ENCODE results near the gene ZC3H11A.

ZC3H11A gene

DNA sequence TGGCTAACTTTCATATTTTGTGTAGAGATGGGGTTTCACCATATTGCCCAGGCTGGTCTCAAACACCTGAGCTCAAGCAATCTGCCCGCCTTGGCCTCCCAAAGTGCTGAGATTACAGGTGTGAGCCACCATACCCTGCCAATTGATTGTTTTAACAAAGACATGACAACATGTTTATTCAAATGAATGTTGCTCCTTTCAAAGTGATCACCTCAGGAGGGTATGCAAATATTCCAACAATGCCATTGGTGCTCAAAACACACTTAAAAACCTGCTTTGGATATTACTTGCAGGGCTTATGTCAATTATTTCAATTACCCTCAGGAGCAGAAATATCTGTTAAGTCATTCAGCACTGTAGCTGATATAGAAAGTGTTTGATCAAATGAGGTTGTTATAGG, 22.6 kb upstream of the ZC3H11A start:
- H3K27ac ChIP-seq (ENCODE audit: low read depth, low read length) = no peak overlapping the region
- H3K4me2 ChIP-seq (ENCODE audit: low read length) = no peak overlapping the region
- H3K79me2 ChIP-seq (ENCODE audit: control insufficient read depth, low read length) = no peaks in the 10 kb centered on the region
- H3K4me1 ChIP-seq (ENCODE audit: control insufficient read depth, low read length) = peaks cover 10% of the 10 kb centered on the region
- no peaks in the 10 kb centered on the region for H4K20me1 ChIP-seq (ENCODE audit: control insufficient read depth, insufficient read depth, low read depth, low read length)
- no peaks in the 10 kb centered on the region for H3F3A ChIP-seq (ENCODE audit: control insufficient read depth, insufficient read depth)
- H3K36me3 ChIP-seq (ENCODE audit: control insufficient read depth, low read length) = no peaks in the 10 kb centered on the region
- H3K9me2 ChIP-seq (replicated peaks; ENCODE audit: control insufficient read depth, low read length) = no peaks in the 10 kb centered on the region
- H3K4me3 ChIP-seq (ENCODE audit: low read length) = no peak overlapping the region
- no peaks in the 10 kb centered on the region for H3K9me3 ChIP-seq (ENCODE audit: control insufficient read depth, insufficient read depth, low read length)
- TF ChIP-seq, protein P1, sequence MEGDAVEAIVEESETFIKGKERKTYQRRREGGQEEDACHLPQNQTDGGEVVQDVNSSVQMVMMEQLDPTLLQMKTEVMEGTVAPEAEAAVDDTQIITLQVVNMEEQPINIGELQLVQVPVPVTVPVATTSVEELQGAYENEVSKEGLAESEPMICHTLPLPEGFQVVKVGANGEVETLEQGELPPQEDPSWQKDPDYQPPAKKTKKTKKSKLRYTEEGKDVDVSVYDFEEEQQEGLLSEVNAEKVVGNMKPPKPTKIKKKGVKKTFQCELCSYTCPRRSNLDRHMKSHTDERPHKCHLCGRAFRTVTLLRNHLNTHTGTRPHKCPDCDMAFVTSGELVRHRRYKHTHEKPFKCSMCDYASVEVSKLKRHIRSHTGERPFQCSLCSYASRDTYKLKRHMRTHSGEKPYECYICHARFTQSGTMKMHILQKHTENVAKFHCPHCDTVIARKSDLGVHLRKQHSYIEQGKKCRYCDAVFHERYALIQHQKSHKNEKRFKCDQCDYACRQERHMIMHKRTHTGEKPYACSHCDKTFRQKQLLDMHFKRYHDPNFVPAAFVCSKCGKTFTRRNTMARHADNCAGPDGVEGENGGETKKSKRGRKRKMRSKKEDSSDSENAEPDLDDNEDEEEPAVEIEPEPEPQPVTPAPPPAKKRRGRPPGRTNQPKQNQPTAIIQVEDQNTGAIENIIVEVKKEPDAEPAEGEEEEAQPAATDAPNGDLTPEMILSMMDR (IDR thresholded peaks at IDR 0.05; ENCODE audit: low read depth, low read length, poor library complexity, severe bottlenecking) = no peak
- TF ChIP-seq EZH2phosphoT487 (IDR thresholded peaks at IDR 0.05; ENCODE audit: borderline replicate concordance, low read length) = no peak
- H3K27me3 ChIP-seq (ENCODE audit: control insufficient read depth, low read length) = peaks cover 9% of the 10 kb centered on the region

DNA sequence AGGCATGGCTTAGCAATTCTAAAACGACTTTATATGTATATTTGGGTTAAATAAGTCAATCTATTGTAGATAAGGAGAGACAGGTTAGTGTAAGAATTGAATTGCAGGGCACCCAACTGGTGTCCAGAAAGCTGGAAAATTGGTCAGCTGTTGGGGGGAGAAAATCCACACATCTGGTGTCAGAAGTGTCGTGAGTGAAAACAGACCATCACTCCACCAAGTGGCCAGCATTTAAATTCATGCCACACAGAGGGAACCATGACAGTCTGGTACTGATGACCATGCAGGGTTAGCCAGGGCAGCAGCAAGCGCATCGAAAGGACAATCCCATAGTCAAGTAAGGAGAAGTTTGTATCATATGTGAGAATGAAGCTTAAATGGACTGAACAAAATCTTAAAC, 18.8 kb upstream of the ZC3H11A start:
- H3K36me3 ChIP-seq (ENCODE audit: control insufficient read depth, low read length) = no peaks in the 10 kb centered on the region
- no peak overlapping the region for H3K4me3 ChIP-seq (ENCODE audit: low read length)
- H3K79me2 ChIP-seq (ENCODE audit: control insufficient read depth, low read length) = no peaks in the 10 kb centered on the region
- peaks cover 4% of the 10 kb centered on the region for H3K27me3 ChIP-seq (ENCODE audit: control insufficient read depth, low read length)
- TF ChIP-seq, protein P1 (IDR thresholded peaks at IDR 0.05; ENCODE audit: low read depth, low read length, poor library complexity, severe bottlenecking) = peak; percentile 15
- no peak for TF ChIP-seq EZH2phosphoT487 (IDR thresholded peaks at IDR 0.05; ENCODE audit: borderline replicate concordance, low read length)
- H3K9me2 ChIP-seq (replicated peaks; ENCODE audit: control insufficient read depth, low read length) = no peaks in the 10 kb centered on the region
- H4K20me1 ChIP-seq (ENCODE audit: control insufficient read depth, insufficient read depth, low read depth, low read length) = no peaks in the 10 kb centered on the region
- no peaks in the 10 kb centered on the region for H3K9me3 ChIP-seq (ENCODE audit: control insufficient read depth, insufficient read depth, low read length)
- H3K4me2 ChIP-seq (ENCODE audit: low read length) = no peak overlapping the region
- no peaks in the 10 kb centered on the region for H3F3A ChIP-seq (ENCODE audit: control insufficient read depth, insufficient read depth)
- peaks cover 10% of the 10 kb centered on the region for H3K4me1 ChIP-seq (ENCODE audit: control insufficient read depth, low read length)
- H3K27ac ChIP-seq (ENCODE audit: low read depth, low read length) = no peak overlapping the region

DNA sequence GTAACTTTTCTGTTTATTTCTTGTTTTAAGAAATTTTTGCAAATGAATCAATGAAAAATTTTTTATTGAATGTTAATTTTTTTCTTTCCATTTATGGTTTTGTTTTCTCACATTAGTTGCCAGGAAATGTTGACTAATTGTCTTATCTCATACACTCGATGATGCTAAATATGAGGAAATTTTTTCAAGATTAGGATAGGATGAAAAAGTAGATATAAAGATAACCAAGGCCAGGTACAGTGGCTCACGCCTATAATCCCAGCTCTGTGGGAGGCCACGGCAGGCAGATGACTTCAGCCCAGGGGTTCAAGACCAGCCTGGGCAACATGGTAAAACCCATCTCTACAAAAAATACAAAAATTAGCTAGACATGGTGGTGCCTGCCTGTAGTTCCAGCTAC, 17.8 kb upstream of the ZC3H11A start:
- H3K9me2 ChIP-seq (replicated peaks; ENCODE audit: control insufficient read depth, low read length) = no peaks in the 10 kb centered on the region
- no peaks in the 10 kb centered on the region for H4K20me1 ChIP-seq (ENCODE audit: control insufficient read depth, insufficient read depth, low read depth, low read length)
- H3K27ac ChIP-seq (ENCODE audit: low read depth, low read length) = no peak overlapping the region
- TF ChIP-seq EZH2phosphoT487 (IDR thresholded peaks at IDR 0.05; ENCODE audit: borderline replicate concordance, low read length) = no peak
- TF ChIP-seq, protein P1 (IDR thresholded peaks at IDR 0.05; ENCODE audit: low read depth, low read length, poor library complexity, severe bottlenecking) = no peak
- H3F3A ChIP-seq (ENCODE audit: control insufficient read depth, insufficient read depth) = no peaks in the 10 kb centered on the region
- H3K4me3 ChIP-seq (ENCODE audit: low read length) = no peak overlapping the region
- H3K4me1 ChIP-seq (ENCODE audit: control insufficient read depth, low read length) = peaks cover 10% of the 10 kb centered on the region
- no peaks in the 10 kb centered on the region for H3K36me3 ChIP-seq (ENCODE audit: control insufficient read depth, low read length)
- H3K9me3 ChIP-seq (ENCODE audit: control insufficient read depth, insufficient read depth, low read length) = no peaks in the 10 kb centered on the region
- H3K27me3 ChIP-seq (ENCODE audit: control insufficient read depth, low read length) = peaks cover 4% of the 10 kb centered on the region; the same call in 1 of the 2 replicates
- H3K4me2 ChIP-seq (ENCODE audit: low read length) = no peak overlapping the region
- H3K79me2 ChIP-seq (ENCODE audit: control insufficient read depth, low read length) = no peaks in the 10 kb centered on the region

- Histone ChIP-seq H3K27me3 (ENCODE audit: control insufficient read depth, low read length) (no peaks in the 10 kb centered on the region), H3K36me3 (ENCODE audit: control insufficient read depth, low read length) (no peaks in the 10 kb centered on the region), H3K27ac (ENCODE audit: low read depth, low read length) (no peak overlapping the region), H3K9me3 (ENCODE audit: control insufficient read depth, insufficient read depth, low read length) (no peaks in the 10 kb centered on the region), H3K4me1 (ENCODE audit: control insufficient read depth, low read length) (peaks cover 10% of the 10 kb centered on the region), H3K4me2 (ENCODE audit: low read length) (no peak overlapping the region), H4K20me1 (ENCODE audit: control insufficient read depth, insufficient read depth, low read depth, low read length) (no peaks in the 10 kb centered on the region), H3K9me2 (replicated peaks; ENCODE audit: control insufficient read depth, low read length) (no peaks in the 10 kb centered on the region), H3K4me3 (ENCODE audit: low read length) (no peak overlapping the region), H3F3A (ENCODE audit: control insufficient read depth, insufficient read depth) (no peaks in the 10 kb centered on the region), H3K79me2 (ENCODE audit: control insufficient read depth, low read length) (no peaks in the 10 kb centered on the region)
- TF ChIP-seq EZH2phosphoT487 (IDR thresholded peaks at IDR 0.05; ENCODE audit: borderline replicate concordance, low read length) = no peak
- TF ChIP-seq, protein P1 (IDR thresholded peaks at IDR 0.05; ENCODE audit: low read depth, low read length, poor library complexity, severe bottlenecking) = no peak
Observed at GRCh38 chr1:203778146-203778545, 17.3 kb upstream of the ZC3H11A start.

All from DOHH2 (cell line).